Sigmoid colon (tissue), 7 donors: ENCODE results near the gene NDUFC1. TPM values are rescaled to one million over a fixed set of nuclear protein-coding genes. Genes with fewer than 3 reads are reported as not detected.

Source experiments
- polyA plus RNA-seq, 3 donors: library from polyadenylated mRNA; stranded (reverse); fragments of 200-250 nt; gene quantifications; one replicate each; pipeline ENCODE4 v1.2.3, GENCODE V29; 2013
- small RNA-seq, 3 donors: library from RNA; depleted of rRNA; stranded (forward); fragments of <200 nt; gene quantifications; one replicate each; pipeline ENCODE3, GENCODE V24; 2016
- total RNA-seq, 4 donors: library from RNA; depleted of rRNA; stranded (reverse); fragments of >200 nt; gene quantifications; one replicate each; pipeline ENCODE4 v1.1.0, GENCODE V29; 2016
- donor health status: healthy with polysubstance abuse.
- donor health status: Bipolar disorder and iron deficiency.
- donor health status: healthy.

Gene NDUFC1
- total and polyA plus RNA-seq, 7 donors = 17.4 to 216 (median 45.4) TPM

Small RNA genes within 50 kb of the gene (small RNA-seq; reads per million reads assigned to genes)
- gene RNU6-1074P = 0 reads per million in 3 donors
- gene RNU6-1214P = 0 reads per million in 3 donors

Other genes starting within 250 kb of the NDUFC1 start
- gene ELF2, start 125.3 kb downstream of the NDUFC1 start, total RNA-seq = 10 to 100 TPM; 61.4 to 83.6 (median 79.0) TPM
- gene ELF2, start 125.3 kb downstream of the NDUFC1 start, polyA plus RNA-seq = 10 to 100 TPM in 2 of 3 donors, 1 to 10 TPM in 1; 9.9 to 16.8 (median 15.6) TPM
- gene MGARP, start 22.3 kb downstream of the NDUFC1 start, total RNA-seq = 1 to 10 TPM in 3 of 4 donors, under 1 TPM in 1; 0.68 to 2.2 (median 1.3) TPM
- under 1 TPM in 1 of 3 donors, not detected in 2; 0.16 TPM for gene MGARP, start 22.3 kb downstream of the NDUFC1 start, polyA plus RNA-seq
- gene NAA15, start 972 bp downstream of the NDUFC1 start, total RNA-seq = 10 to 100 TPM; 21.6 to 40.3 (median 28.9) TPM
- gene NAA15, start 972 bp downstream of the NDUFC1 start, polyA plus RNA-seq = 10 to 100 TPM in 1 of 3 donors, 1 to 10 TPM in 2; 5.4 to 12.3 (median 7.4) TPM
- 10 to 100 TPM; 13.6 to 15.6 (median 14.6) TPM for gene RAB33B, start 151.6 kb upstream of the NDUFC1 start, total RNA-seq
- 1 to 10 TPM; 3.4 to 4.2 (median 3.6) TPM for gene RAB33B, start 151.6 kb upstream of the NDUFC1 start, polyA plus RNA-seq